BE2C (cell line): Measurements from ENCODE around the gene FBXO31.

Source experiments
- DNase-seq: peaks from one replicate; pipeline ENCODE4 v3.0.0-alpha.2; 2020
- H3K27me3 ChIP-seq: fragments of 250-450 bp; sonication (Bioruptor Pico); 2 replicates; pipeline ENCODE4 v1.5.1; 2020; ENCODE audit warnings: mild to moderate bottlenecking
- H3K36me3 ChIP-seq: fragments of 250-450 bp; sonication (Bioruptor Pico); 2 replicates; pipeline ENCODE4 v1.5.1; 2020; ENCODE audit warnings: mild to moderate bottlenecking
- H3K4me1 ChIP-seq: fragments of 250-450 bp; sonication (Bioruptor Pico); 2 replicates; pipeline ENCODE4 v1.5.1; 2020
- H3K4me3 ChIP-seq: 2 replicates; pipeline ENCODE4 v1.5.1; 2011; ENCODE audit warnings: low read depth, low read length
- H3K9me3 ChIP-seq: fragments of 250-450 bp; sonication (Bioruptor Pico); 2 replicates; pipeline ENCODE4 v1.5.1; 2020
- TF ChIP-seq, protein P1 (sequence below): IDR thresholded peaks from 2 replicates; pipeline ENCODE4 v1.5.1; 2012; ENCODE audit warnings: mild to moderate bottlenecking, low read depth, low read length

FBXO31 gene

DNA sequence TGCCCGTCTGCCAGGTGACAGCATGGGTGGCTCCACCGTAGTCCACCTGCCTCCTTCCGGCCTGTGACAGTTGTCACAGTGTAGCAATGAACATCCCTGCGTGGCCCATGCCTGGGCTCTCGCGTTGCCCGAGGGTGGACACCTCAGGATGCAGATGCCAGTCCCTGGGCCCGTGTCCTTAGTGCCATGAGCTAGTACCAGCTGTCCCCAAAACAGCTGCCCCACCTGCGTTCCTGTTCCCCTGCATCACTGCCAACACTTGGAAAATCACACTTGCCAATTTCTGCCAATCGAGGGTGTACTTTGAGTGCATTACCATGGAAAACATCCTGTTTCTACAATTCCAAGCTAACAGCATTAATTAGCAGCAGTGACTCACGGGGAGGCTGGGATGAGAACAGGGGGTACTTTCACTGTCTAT lies 57.4 kb downstream of the FBXO31 start:
- H3K4me3 ChIP-seq, result no peak overlapping the region
- H3K9me3 ChIP-seq, result no peaks in the 10 kb centered on the region
- H3K36me3 ChIP-seq, result peaks cover 14% of the 10 kb centered on the region
- H3K27me3 ChIP-seq, result no peaks in the 10 kb centered on the region
- TF ChIP-seq, protein P1, sequence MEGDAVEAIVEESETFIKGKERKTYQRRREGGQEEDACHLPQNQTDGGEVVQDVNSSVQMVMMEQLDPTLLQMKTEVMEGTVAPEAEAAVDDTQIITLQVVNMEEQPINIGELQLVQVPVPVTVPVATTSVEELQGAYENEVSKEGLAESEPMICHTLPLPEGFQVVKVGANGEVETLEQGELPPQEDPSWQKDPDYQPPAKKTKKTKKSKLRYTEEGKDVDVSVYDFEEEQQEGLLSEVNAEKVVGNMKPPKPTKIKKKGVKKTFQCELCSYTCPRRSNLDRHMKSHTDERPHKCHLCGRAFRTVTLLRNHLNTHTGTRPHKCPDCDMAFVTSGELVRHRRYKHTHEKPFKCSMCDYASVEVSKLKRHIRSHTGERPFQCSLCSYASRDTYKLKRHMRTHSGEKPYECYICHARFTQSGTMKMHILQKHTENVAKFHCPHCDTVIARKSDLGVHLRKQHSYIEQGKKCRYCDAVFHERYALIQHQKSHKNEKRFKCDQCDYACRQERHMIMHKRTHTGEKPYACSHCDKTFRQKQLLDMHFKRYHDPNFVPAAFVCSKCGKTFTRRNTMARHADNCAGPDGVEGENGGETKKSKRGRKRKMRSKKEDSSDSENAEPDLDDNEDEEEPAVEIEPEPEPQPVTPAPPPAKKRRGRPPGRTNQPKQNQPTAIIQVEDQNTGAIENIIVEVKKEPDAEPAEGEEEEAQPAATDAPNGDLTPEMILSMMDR, result no peak
- DNase-seq, result peak; percentile 3
- H3K4me1 ChIP-seq, result no peaks in the 10 kb centered on the region

DNA sequence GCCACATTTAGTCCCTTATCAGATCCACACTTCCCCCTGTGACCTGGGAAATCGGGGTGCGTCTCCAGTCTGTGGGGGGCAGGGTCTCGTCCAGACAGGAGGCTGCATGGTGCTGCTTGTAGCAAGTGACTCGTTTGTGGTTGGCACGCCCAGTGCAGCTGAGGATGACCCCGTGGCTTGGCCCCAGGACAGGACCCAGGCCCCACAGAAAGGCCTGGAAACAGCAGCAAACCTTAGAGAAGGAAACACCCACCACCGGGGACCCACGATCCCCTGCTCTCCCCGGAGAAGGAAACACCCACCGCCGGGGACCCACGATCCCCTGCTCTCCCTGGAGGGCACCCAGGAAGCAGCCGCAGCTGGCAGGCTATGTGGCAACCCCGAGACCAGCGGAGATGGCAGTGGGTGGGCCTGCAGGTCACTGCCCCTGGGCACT lies 58.1 kb downstream of the FBXO31 start:
- H3K36me3 ChIP-seq, result peaks cover 9% of the 10 kb centered on the region
- H3K27me3 ChIP-seq, result no peaks in the 10 kb centered on the region
- H3K4me1 ChIP-seq, result no peaks in the 10 kb centered on the region
- no peaks in the 10 kb centered on the region for H3K9me3 ChIP-seq
- DNase-seq, result no peak
- no peak overlapping the region for H3K4me3 ChIP-seq
- TF ChIP-seq, protein P1, result no peak

DNA sequence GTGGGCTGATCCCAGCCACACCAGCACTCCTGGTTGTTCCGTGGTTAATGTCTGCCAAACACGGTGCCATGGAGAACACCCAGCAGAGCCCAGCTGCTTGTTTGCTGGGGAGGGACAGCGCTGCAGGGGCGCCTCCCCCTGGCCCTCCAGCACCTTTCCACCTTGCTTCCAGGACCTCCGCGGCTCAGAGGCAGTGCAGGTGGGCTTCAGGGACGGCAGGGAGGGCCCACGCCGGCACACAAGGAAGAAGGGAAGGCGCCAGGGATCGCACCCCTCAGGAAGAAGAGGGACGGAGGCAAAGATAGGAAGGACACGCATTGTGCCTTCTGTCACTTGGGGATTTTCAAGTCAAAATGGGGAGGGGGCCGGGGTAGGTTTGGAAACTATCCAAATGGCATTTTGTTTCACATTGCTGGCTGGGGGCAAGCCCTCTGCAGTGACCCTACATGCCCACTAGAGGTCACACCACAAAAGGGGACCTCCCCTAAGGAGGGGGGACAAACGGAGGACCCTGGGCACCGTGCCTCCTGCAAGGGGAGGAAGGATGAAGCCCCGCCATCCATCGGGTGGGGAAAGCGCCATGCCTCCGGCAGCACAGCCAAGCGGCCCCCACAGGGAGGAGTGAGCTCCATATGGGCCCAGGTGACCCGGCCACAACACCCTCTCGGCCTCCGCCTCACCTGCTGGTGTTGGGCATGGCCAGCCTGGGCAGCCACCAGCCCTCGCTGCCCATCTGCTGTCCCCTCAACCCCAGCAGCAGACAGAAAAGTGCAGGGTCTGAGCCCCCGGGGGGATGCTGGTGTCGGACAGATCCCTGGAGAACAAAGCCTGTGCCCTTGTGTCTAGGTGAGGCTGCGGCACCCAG lies 58.9 kb downstream of the FBXO31 start:
- Histone ChIP-seq H3K4me3 (no peak overlapping the region), H3K36me3 (peaks cover 1% of the 10 kb centered on the region), H3K4me1 (no peaks in the 10 kb centered on the region), H3K27me3 (no peaks in the 10 kb centered on the region), H3K9me3 (no peaks in the 10 kb centered on the region)
- TF ChIP-seq, protein P1, result peak; percentile 87
- DNase-seq, result peak; percentile 68

DNA sequence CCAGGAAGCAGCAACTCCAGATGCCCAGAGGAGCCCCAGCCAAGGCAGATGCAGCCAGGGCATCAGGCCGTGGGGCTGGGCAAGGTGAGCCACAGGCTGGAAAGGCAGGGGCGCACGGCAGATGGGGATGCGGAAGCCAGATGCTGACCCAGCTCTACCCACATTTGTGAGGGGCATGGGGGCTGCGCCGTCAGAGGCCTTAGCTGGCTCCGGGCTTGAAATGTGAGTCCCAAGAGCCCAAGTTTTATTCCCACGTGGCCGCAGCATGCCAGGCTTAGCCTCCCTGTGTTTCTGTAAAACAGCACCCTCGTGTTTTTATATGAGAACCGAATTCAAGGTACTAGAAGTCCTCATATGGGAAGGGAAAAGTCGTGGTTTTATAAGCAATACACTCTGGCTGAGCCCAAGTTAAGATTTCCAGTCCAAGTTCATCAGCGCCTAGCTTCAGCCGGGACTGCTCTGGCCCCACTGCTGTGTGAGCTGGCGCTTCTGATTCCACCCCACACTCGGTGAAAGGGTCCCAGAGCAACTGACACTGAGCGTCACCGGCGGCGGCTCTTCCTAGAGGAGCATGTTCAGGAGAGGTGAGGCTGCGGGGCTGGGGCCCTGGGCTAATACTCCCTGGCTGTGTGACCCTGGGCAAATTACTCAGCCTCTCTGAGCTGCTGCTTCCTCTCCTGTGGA lies 59.7 kb downstream of the FBXO31 start:
- no peaks in the 10 kb centered on the region for H3K4me1 ChIP-seq
- TF ChIP-seq, protein P1, result no peak
- H3K9me3 ChIP-seq, result no peaks in the 10 kb centered on the region
- no peak for DNase-seq
- H3K36me3 ChIP-seq, result no peaks in the 10 kb centered on the region
- no peak overlapping the region for H3K4me3 ChIP-seq
- H3K27me3 ChIP-seq, result no peaks in the 10 kb centered on the region

DNA sequence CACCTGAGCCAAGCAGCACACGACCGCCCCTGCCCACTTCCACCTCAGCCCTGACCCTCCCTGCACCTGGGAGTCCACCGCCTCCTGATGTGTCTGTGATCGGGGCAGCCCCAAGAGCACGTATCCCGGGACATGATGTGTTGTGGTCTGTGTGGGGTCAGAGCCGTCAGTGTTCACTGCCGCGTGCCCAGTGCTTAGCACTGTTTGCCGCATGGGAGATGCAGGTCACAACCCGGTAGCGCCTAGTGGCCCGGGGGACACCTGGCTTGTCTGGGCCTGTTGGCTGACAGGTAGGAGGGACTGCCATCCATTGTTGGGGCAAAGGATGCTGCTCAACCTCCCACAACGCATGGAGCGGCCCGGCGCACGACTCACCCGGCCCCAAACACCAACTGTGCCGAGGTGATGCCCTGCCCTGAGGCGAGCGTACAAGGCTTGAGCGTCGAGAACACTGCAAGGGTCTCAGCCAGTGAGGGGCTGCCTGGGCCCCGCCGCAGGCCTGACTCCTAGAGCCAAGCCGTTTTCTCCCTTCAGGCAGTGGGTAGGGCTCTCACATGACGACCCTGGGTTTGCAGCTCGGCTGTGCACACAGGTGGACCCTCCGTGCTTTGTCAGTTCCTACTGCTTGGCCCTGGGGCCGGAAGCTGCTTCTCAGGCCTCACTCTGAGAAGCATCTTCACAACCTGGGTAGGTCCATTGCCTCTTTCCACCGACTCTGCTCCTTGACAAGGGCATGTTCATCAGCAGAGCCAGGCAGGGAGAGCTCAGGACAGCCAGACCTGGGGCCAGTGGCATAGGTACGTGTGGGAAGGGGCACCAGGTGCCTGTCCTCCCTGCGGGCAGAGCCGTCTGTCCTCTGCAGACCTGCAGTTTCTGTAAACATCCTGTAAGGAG lies 60.5 kb downstream of the FBXO31 start:
- no peaks in the 10 kb centered on the region for H3K27me3 ChIP-seq
- TF ChIP-seq, protein P1, result no peak
- peak; percentile 3 for DNase-seq
- no peak overlapping the region for H3K4me3 ChIP-seq
- H3K36me3 ChIP-seq, result no peaks in the 10 kb centered on the region
- H3K4me1 ChIP-seq, result no peaks in the 10 kb centered on the region
- no peaks in the 10 kb centered on the region for H3K9me3 ChIP-seq
